ELF-1 (cell line): ENCODE measurements around the gene DCLK2.

Experiments
- DNase-seq: peaks from one replicate; pipeline ENCODE4 v3.0.0-alpha.2; 2016; ENCODE audit warnings: low read depth, low spot score

The DCLK2 gene

GRCh38 chr4:150078041-150078578 lies at the start of gene DCLK2:
Gene DCLK2, plus strand, starts transcription at chr4:150078445. Its CDS starts 583 bp downstream, at chr4:150079028.
- DNase-seq = peak; percentile 53

GRCh38 chr4:150032541-150032940 lies 45.7 kb upstream of the DCLK2 start:
- no peak for DNase-seq

GRCh38 chr4:150033081-150033480 lies 45.2 kb upstream of the DCLK2 start:
- DNase-seq = no peak

- DNase-seq = no peak
Measured at GRCh38 chr4:150033901-150034300, 44.3 kb upstream of the DCLK2 start.

- no peak for DNase-seq
Measured at GRCh38 chr4:150037251-150037856, 40.9 kb upstream of the DCLK2 start.

GRCh38 chr4:150038335-150039076 lies 39.7 kb upstream of the DCLK2 start:
- DNase-seq = no peak

GRCh38 chr4:150039274-150040127 lies 38.7 kb upstream of the DCLK2 start:
- DNase-seq = no peak

GRCh38 chr4:150044517-150044916 lies 33.7 kb upstream of the DCLK2 start:
- no peak for DNase-seq

GRCh38 chr4:150045410-150045809 lies 32.8 kb upstream of the DCLK2 start:
- DNase-seq = no peak

- no peak for DNase-seq
Measured at GRCh38 chr4:150046728-150047217, 31.5 kb upstream of the DCLK2 start.

- DNase-seq = no peak
Measured at GRCh38 chr4:150047546-150047945, 30.7 kb upstream of the DCLK2 start.

- DNase-seq = no peak
Measured at GRCh38 chr4:150049682-150050081, 28.6 kb upstream of the DCLK2 start.

- no peak for DNase-seq
Measured at GRCh38 chr4:150050566-150050965, 27.7 kb upstream of the DCLK2 start.

- DNase-seq = no peak
Measured at GRCh38 chr4:150051111-150051510, 27.1 kb upstream of the DCLK2 start.

GRCh38 chr4:150055467-150055866 lies 22.8 kb upstream of the DCLK2 start:
- DNase-seq = no peak

- no peak for DNase-seq
Measured at GRCh38 chr4:150056569-150056968, 21.7 kb upstream of the DCLK2 start.

GRCh38 chr4:150061086-150061776 lies 17.0 kb upstream of the DCLK2 start:
- no peak for DNase-seq

GRCh38 chr4:150063128-150063527 lies 15.1 kb upstream of the DCLK2 start:
- DNase-seq = no peak

GRCh38 chr4:150065740-150066139 lies 12.5 kb upstream of the DCLK2 start:
- DNase-seq = no peak

- no peak for DNase-seq
Measured at GRCh38 chr4:150067859-150068258, 10.4 kb upstream of the DCLK2 start.

GRCh38 chr4:150068300-150068960 lies 9.8 kb upstream of the DCLK2 start:
- DNase-seq = no peak
